IPS DF 4.7 (cell line): Measurements from ENCODE around the gene ZFPM1.
"Not testable (repeated sequence)": the region's sequence is repeated elsewhere in the genome, so short reads cannot be mapped to it uniquely, and the experiment has no call there.

Experiments
- DNase-seq: peaks from one replicate; pipeline ENCODE4 v3.0.0-alpha.2; 2013; ENCODE audit warnings: low spot score; ENCODE audit errors: extremely low read depth

The ZFPM1 gene

DNA sequence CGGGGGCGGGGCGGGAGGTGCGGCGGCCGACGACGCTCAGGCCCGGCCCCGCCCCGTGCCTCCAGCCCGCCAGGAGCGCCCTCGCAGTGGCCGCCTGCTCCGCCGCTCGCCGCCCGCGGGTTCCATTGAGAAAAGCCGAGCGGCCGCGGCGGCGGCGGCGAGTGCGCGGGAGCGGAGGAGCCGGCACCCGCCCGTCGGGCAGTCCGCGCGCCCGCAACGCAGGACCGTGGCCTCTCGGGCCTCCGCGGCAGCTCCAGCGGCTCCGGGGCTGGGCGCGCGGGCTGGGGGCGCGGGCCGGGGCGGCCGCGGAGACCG is at the start of gene ZFPM1:
TSS of gene ZFPM1 (plus strand) at position 64 of the 315 bp plus-strand sequence. CDS start 359 bp downstream, outside the sequence.
- no peak for DNase-seq

DNA sequence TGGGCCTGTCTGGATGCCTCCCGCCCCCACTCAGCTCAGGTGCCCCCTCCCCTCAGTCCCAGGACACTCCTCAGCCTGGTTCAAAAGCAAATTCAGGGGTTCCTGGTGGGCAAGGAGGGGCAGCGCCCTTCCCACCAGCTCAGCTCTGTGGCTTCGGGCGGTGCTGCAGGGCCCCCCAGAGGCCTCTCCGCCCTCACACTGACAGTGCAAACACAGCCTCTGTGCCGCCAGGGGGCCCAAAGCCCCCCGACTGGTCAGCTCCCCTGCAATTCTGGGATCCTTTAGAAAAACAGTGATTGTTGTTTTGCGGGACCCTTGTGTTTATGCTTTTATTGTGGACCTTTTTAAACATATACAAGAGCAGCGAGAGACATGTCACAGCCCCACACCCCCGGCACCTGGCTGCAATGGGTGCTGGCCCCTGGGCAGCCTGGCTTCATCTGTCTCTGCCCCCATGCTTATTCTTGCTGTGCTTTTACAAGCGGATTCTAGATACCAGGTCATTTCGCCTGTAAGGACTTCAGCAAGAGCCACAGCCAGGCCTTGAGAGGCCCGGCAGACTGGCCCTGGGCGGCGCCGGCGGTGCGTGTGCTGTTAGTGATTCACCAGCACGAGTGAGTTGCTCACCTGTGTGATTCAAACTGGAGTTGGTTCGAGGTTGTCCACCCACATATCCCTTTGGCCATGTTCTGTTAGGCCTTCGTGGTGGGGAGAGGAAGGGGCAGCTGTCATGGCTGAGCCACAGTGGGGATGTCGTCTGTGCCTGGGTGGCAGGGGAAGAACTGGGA is 49.1 kb upstream of the ZFPM1 start:
- DNase-seq: no peak

DNA sequence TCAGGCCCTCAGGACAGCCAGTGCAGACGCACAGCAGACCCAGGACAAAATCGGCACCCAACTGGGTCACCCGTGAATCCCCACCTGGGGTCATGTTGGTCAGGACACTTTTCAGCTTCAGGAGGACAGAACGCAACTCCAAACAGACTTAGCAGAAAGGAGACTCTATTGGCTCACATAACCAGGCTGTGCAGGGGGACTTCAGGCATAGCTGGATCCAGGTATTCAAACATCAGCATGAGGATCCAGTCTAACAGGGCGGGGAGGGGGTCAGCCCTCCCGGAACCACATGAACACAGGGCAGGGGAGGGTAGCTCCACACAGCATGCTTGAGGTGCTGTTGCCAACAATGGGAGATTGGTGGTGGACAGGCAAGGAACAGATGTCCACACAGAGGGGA is 48.3 kb upstream of the ZFPM1 start:
- DNase-seq: no peak

DNA sequence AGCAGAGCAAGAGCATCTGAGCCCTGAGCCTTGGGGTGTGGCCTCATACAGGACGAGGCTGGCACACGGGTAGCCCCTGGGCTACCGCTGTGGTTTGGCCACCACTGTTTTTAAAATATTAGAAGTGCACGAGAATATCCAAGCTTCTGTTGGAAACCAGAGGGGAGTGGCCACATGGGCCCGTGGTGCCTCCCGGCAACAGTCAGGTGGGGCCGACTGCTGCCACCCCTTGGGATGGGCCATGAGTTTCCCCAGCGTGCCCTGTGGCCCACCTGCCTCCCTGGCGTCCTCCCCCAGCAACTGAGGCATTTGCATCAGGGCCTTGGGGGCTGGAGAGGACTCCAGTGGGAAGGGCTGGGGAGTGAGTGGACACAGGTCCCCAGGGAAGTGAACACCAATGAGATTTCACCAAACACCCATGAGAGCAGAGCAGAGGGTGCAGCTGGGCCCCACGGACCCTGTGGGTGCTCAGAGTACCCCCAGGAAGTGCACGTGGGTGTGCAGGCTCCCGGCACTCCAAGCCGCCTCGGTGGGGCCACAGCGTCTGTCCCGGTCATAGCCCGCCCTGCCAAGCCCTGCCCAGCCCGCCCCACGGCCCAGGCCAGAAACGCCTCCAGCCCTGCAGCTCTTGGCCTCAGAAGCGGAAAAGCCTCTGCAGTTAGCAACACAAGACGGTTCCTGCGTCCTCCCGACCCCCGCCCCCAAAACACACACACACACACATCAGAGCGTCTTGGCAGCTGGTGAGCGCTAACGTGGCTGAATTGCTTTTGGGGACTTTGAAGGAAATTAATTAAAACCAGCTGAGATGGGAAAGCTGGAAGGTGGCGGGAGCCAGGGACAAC is 47.6 kb upstream of the ZFPM1 start:
- no peak for DNase-seq

DNA sequence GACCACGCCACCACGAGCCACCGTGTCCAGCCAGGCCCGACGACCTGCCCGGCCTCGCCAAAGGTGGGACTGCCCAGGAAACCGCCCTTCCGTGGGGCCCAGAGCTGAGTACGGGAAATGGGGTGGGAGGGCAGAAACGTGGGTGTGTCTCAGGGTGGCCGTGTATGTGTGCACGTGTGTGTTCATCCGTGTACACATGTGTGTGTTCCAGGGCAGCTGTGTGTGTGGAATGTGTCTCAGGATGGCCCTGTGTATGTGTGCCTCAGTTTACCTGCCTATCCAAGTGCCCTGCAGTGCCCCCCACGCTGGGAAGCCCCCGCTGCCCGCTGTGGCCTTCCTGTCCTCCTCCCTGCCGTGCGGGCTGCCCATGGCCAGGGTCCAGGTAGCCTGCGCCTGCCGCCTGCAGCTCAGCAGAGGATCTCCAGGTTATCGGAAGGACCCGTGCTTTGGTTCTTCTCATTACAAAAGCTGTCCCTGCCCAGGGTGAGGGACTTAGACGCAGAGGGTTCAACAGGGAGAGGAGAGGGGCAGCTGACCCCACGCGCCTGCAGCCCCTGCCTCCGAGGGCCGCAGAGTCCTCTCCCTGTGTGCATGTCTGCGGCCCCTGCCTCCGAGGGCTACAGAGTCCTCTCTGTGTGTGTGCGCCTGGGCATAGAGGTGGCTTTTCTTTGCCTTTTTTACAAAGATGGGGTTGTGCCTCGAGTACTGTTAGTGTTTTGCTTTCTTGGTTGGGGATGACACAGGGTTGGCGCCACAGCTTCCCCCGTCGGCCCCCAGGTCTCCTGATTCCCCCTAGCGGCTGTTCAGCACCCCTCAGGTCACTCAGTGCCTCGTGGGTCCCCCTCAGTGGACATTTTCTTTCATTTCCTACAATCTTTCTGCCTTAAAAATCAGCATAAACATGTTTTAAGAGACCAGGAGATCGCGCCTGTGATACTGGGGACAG is 46.7 kb upstream of the ZFPM1 start:
- no peak for DNase-seq

DNA sequence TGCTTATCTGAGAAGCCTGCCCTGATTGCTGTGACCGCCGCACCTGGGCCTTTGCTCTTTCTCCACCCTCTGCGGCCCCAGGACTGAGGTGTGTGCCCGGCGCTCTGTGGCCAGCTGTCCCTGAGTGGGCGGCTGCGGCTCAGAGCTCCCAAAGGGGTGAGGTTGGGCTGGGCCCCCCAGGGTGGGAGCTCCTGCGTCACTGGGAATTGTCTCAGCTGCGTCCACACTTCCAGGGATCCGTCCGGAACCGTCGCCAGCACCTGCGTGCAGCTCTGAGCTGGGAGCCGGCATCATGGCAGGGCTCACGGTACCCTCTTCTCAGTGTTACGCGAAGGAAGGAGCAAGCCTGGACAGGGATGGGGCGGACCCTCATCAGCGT is 46.0 kb upstream of the ZFPM1 start:
- DNase-seq: no peak

DNA sequence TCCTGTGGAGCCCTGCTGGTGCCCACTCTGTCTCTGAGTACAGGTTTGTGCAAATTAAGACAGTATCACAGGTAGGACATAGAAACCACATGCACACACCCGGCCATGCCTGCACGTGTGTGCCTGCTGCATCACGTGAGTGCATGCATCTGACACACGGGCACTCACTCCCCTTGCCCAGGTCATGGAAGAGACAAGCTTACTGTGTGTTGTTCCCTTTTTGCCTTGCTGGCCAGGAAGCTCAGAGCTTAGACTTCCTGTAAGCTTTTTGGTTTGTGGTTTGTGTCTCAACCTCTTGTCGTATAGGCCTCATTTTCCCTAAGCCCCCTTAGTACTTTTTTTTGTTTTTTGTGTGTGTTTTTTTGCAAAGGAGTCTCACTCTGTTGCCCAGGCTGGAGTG is 45.3 kb upstream of the ZFPM1 start:
- no peak for DNase-seq

DNA sequence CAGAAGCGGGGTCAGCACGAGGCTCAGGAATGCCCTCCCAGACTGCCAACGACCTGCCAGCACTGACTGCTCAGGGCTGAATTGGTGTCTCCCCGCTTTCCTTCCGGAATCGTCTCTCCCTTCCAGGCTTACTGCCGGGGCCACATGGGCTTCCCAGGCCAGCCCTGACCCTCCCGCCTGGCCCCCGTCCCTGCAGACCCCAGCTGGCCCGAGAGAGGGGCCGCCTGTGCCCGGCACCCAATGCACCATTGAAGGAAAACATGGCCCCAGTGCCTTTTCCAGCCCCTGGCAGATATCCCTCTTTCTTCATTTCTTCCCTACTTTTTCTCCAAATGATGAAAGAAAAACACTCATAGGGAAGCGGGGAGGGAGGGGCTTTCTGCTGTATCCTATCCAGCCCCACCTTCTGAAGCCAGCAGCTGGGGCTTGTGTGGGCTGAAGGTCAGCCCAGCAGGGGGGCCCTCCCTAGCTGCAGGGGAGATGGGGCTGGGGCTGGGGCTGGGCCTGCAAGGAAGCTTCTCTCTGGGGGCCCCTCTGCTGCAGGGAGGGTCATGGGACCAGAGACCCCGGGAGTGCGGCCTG is 44.4 kb upstream of the ZFPM1 start:
- DNase-seq: no peak

DNA sequence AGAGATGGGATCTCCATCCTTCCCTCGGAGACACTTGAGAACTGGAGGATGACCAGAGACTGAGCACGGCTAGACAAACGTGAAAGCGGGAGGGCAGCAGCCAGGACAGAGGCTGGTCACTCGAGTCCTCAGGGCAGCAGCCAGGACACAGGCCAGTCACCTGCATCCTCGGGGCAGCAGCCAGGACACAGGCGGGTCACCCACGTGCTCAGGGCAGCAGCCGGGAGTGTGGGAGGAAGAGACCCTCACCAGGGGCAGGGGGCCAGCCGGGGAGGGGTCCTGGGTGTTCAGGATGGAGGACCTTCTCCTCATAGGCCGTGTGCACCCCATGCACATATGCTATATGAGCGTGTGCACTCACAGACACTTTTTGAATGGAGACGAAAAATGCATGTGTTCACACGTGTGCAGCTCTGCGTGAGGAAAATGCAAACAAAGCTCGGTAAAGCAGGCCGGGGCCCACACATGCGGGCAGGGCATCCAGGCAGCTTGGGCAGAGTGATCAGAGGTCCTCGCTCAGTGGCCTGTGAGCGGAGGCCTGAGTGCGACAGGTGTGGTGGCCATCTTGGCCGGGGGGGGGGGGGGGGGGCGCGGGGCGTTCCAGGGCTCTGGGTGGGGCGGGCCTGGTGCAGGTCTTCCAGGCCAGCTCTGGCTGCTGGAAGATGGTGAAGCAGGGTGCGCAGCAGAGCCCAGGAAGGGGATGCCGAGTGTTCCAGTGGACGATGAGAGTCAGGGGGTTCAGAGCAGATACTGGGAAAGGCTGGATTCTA is 43.6 kb upstream of the ZFPM1 start:
- DNase-seq: no peak

DNA sequence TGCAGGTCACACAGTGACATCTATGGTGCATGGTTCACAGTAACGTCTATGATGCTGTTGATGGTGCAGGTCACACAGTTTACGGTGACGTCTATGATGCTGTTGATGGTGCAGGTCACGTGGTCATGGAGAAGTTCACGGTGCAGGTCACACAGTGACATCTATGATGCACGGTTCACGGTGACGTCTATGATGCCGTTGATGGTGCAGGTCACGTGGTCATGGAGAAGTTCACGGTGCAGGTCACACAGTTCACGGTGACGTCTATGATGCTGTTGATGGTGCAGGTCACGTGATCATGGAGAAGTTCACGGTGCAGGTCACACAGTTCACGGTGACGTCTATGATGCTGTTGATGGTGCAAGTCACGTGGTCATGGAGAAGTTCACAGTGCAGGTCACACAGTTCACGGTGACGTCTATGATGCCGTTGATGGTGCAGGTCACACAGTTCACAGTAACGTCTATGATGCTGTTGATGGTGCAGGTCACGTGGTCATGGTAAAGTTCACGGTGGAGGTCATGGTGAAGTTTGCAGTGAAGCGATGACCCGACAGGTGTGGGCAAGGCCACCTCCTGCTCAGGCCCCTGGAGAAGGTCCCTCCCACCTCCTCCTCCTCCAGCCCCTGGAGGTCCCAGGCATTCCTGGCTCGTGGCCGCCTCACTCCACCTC is 42.6 kb upstream of the ZFPM1 start:
- DNase-seq: not testable (repeated sequence)

DNA sequence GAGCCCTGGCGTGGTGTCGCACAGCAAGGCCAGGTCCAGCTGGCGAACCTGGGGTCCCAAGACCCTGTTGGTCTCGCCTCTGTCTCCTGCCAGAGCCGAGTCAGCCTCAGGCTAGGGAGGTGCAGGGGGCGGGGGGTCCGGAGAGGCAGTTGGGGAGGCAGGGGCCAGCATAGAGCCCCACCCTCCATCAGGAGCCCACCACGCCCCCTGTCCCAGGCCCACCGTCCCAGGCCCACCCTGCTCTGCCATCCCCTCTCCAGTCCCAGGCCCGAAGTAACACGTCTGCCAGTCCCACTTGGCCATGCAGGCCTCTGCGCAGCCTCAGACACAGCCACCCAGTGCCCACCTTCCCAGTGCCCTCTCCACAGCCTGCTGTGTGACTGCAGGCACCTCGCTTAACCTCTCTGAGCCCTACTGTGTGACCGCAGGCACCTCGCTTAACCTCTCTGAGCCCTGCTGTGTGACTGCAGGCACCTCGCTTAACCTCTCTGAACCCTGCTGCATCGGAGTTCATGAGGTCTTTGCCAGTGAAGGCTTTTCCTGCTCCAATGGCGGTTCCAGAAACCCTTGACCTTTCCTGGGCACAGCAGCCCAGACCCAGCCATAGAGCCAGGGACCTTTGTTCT is 41.0 kb upstream of the ZFPM1 start:
- DNase-seq: no peak

DNA sequence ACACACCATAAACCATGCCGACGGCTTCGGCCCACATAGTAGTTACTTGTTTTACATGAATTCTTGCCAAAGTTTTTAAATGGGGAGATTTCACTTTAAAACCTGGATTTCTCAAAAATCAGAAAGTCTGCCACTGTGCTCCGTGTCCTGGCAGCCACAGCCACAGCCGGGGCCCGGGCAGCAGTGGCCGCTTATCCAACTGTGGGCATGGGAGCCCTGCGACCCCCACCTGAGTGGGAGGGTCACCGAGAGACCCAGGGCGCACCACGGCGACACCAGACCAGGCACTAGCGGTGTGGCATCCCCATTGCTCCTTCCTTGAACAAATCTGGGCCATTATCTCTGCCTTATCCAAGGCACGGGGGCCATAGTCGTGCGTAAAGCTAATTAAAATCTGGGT is 40.3 kb upstream of the ZFPM1 start:
- no peak for DNase-seq

DNA sequence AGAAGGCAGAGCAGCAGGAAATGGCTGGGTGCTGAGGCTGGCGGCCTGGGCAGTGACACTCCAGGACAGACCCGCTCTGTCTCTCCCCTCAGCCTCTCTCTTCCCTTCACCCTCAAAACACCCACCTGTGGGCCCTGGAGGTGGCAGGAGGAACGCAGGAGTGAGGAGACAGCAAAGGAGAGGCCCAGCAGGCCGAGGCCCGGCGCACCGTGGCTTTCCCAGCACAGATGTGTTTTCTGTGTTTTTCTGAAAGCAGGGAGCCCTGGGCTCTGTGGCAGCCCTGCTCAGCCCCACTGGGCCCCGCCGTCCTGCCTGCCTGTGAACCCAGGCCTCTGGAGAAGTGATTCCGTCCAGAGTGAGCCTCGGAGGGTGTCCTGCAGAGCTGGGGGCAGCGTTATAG is 39.8 kb upstream of the ZFPM1 start:
- DNase-seq: no peak

DNA sequence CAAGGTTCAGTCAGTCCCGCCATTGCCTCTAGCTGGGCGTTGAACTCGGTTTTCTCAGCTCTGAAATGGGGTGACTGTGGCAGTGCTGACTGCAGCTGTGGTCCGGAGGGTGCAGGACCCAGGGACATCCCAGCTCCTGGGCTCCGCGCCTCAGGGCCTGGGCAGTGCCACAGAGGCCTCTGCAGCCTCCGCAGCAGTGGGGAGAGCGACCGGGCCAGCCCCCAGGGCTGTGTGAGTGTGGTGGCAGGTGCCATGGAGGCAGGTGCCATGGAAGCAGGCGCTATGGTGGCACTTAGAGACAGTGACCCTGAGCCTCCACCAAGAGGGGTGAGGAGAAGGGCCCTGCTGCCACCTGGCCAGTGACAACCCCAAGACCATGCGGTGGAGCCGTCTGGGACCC is 39.4 kb upstream of the ZFPM1 start:
- no peak for DNase-seq

DNA sequence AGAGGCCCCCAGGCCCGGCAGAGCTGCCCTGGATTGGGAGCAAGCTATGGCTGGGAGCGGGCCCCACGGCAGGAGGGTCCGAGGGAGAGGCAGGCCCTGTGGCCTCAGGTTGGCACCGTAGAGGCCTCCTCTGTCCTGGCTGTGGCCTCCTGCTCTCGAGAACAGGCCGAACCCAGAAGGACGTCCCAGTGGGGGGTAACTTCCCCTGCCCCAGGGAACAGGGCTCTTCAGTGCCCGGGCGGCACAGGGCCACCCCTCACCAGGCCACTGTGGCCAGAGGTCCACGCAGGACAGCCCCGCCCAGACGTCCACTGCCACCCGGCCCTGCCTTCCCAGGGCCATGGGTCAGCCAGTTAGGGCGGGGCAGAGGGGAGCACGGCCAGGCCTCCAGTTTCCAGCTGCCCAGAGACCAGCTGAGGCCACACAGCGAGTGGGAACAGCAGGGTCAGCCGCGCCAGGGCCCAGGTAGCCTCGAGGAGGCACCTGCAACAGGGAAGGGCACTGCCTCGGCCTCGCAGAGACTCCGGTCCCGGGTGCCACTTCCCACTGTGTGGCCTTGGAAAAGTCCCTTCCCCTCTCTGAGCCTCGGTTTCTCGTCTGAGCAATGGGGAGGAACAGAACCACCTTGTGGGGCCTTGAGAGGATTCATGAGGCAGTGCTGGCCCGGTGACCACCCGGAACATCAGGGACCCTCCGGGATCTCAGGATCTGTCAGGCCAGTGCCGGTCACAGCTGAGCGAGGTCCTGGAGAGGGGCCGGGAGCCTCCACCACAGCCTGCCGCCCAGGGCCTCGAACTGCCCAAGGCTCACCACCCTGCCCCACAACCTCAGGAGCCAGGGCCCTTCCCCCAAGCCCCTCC is 38.3 kb upstream of the ZFPM1 start:
- DNase-seq: no peak

DNA sequence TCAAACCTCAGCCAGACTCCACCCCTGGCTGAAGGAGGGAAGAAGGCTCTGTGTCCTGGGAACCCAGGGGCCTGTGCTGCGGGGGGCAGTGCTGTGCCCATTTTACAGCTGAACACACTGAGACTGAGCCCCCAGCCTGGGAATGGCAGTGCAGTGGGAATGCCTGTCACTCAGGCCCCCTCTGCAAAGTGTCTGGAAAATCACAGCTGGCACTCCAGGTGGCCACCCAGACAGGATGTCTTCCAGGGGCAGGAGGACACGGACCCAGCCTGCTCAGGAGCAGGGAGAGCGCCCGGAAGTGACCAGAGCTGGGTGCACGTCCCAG is 37.7 kb upstream of the ZFPM1 start:
- DNase-seq: no peak

DNA sequence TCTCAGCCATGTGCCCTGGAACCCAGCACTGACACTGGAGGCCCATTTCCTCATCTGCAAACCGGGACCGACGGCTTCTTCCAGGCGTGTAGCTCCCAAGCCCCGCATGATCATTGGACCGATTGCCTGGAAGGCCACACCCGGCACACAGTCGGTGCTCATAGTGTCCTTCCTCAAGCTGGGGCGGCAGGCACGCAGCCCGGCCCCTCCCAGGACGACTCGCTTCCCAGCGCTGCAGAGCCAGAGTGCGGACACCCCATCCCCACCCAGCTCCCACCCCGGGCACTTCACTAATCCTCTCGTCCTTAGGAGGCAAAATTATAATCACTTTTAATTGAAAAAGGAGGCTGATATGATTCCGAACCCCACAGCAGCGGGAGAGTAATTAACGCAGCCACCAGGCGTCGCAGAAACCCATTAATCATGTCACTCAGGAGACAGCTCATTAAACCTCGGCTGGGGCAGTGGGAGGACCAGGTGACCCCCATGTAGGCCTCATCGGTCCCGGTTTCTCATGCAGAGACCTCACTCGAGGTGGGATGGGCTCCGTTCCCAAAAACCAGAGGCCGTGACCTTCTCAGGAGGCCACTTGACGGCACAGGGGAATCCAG is 37.3 kb upstream of the ZFPM1 start:
- DNase-seq: no peak

DNA sequence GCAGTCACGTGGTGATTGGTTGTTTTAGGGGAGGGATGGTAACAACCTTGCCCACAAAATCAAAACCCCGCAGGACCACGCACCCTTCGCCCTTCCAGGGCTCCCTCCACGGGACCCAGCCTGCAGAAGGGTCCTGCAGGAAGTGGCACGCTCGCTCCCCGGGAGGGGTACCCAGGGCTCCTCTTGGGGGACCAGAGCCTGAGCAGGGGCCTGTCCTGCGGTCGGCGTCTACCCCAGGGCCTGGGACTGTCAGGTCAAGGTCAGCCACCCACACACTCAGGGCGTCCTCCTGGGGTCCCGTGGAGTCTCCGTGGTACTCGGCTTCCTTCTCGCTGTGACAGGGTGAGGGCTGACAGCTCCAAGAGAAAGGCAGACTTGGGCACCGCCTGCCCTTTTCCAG is 36.4 kb upstream of the ZFPM1 start:
- no peak for DNase-seq
